OCI-LY7 (cell line): Measurements from ENCODE around the gene MLLT10.

Source experiments
- CTCF ChIP-seq: fragments of 200-600 bp; sonication (generic); conservative IDR thresholded peaks from 2 replicates; pipeline ENCODE4 v1.5.1; 2014; ENCODE audit warnings: mild to moderate bottlenecking, antibody characterized with exemption, low read length, moderate library complexity, mixed read lengths
- EZH2phosphoT487 ChIP-seq: fragments of 200-600 bp; sonication (generic); IDR thresholded peaks from 2 replicates; pipeline ENCODE4 v1.6.1; 2018; ENCODE audit warnings: low read depth, borderline replicate concordance, mild to moderate bottlenecking, mixed run types, antibody characterized with exemption, low read length, moderate library complexity, mixed read lengths

GRCh38 chr10:21655687-21656086, 121.7 kb downstream of the MLLT10 start:
- TF ChIP-seq CTCF (no peak), EZH2phosphoT487 (no peak)
